ENCODE data around the gene ANO4.

GRCh38 chr12:101074940-101075680 lies 280.5 kb downstream of the ANO4 start:
- TF ChIP-seq CTCF (IDR thresholded peaks at IDR 0.05; ENCODE audit: insufficient read depth, low read length, poor library complexity, severe bottlenecking) (no peak), EZH2phosphoT487 (conservative IDR thresholded peaks at IDR 0.05; ENCODE audit: low read length) (no peak)

All from SU-DHL-6 (cell line).